Psoas muscle (tissue), 8 donors: Measurements from ENCODE around the gene MAPK4. TPM values are rescaled to one million over a fixed set of nuclear protein-coding genes. Genes with fewer than 3 reads are reported as not detected.

Experiments
- ATAC-seq, 4 donors: fragments of 200-7000 bp; cut with Tn5 transposase; one replicate each; pipeline ENCODE4 v1.9.1; 2020; ENCODE audit warnings: moderate library complexity in 3 of 4, mild to moderate bottlenecking in 2 of 4
- DNase-seq, 2 donors: peaks; one replicate each; pipeline ENCODE4 v3.0.0-alpha.2; 2020
- H3K27ac ChIP-seq: fragments of 200-600 bp; one replicate; pipeline ENCODE4 v1.8.0; 2022
- H3K27me3 ChIP-seq, 3 donors: fragments of 200-600 bp in 1 of 3; one replicate each; pipeline versions ENCODE4 v1.6.1 to v1.8.0; 2013 to 2022; ENCODE audit warnings: low read length in 2 of 3, mild to moderate bottlenecking in 2 of 3, moderate library complexity in 1 of 3; ENCODE audit not compliant: insufficient read depth in 3 of 3
- H3K36me3 ChIP-seq, 2 donors: fragments of 200-600 bp in 1 of 2; one replicate each; pipeline versions ENCODE4 v1.6.1 to v1.8.0; 2013 to 2022; ENCODE audit warnings: low read depth in 1 of 2, mild to moderate bottlenecking in 1 of 2, moderate library complexity in 1 of 2; ENCODE audit not compliant: insufficient read depth in 1 of 2
- H3K4me1 ChIP-seq: fragments of 200-600 bp; one replicate; pipeline ENCODE4 v1.8.0; 2022
- H3K4me3 ChIP-seq: fragments of 200-600 bp; one replicate; pipeline ENCODE4 v1.8.0; 2022; ENCODE audit warnings: mild to moderate bottlenecking
- H3K9me3 ChIP-seq: fragments of 200-600 bp; one replicate; pipeline ENCODE4 v1.8.0; 2022
- CTCF ChIP-seq: fragments of 200-600 bp; IDR thresholded peaks from one replicate; pipeline ENCODE4 v1.8.0; 2022; ENCODE audit warnings: antibody characterized with exemption
- WGBS, 3 donors: extraction: QIAGEN DNeasy Blood & Tissue Kit; methylation state at CpG; one replicate each; pipeline versions ENCODE4 v1.1.6 to v1.1.7; 2013; 5-methylcytosine and 5-hydroxymethylcytosine counted together
- intact Hi-C, 2 donors: fragments of 100-400 bp; cut with DNase I; formaldehyde crosslinking; loops; one replicate each; pipeline versions ENCODE4 v1.11.0 to v1.14.2; 2022
- polyA plus RNA-seq, 3 donors: library from polyadenylated mRNA; stranded (reverse); fragments of 200-250 nt; gene quantifications; one replicate each; pipeline ENCODE4 v1.2.3, GENCODE V29; 2013
- total RNA-seq, 4 donors: library from RNA; stranded (reverse); fragmentation: NEBNext Ultra II Directional in 2 of 4; extraction: Animal tissue kit (Norgen Biotek cat#: 25700) in 2 of 4; gene quantifications; one replicate each; pipeline versions ENCODE4 v1.2.1 to v1.2.4, GENCODE V29; 2021 to 2023
- donor health status: healthy with polysubstance abuse.
- donor health status: DM: no; HTN: no; CAD: no; lungs with moderate emphysema.
- donor health status: Bipolar disorder and iron deficiency.
- donor health status: healthy.
- donor health status: DM: yes; HTN: yes; CAD: no.
- donor health status: DM: no; HTN: no; CAD: no.
- donor health status: DM: no; HTN: no; CAD: no.
- donor health status: DM: yes; HTN: yes; CAD: no.

MAPK4 gene
- total and polyA plus RNA-seq, 7 donors = 0.36 to 1.8 (median 0.68) TPM

- intact Hi-C loops = loop anchor here in 1 of 2 donors (10.0 kb wide), 1 partner anchor 64 kb away; no protein-coding TSS in a partner anchor
- H3K27ac ChIP-seq = no peak overlapping the region
- 68 to 86% (median 83%) methylated on average over 1 of the region's 1 CpG for WGBS, 3 donors
- H3K9me3 ChIP-seq = no peaks in the 10 kb centered on the region
- H3K27me3 ChIP-seq = no peaks in the 10 kb centered on the region
- DNase-seq (no peak), ATAC-seq (no peak)
- TF ChIP-seq CTCF = no peak
- H3K36me3 ChIP-seq = no peaks in the 10 kb centered on the region
- peaks cover 33% of the 10 kb centered on the region for H3K4me1 ChIP-seq
- no peak overlapping the region for H3K4me3 ChIP-seq
These were observed 101.1 kb downstream of the MAPK4 start for GRCh38 chr18:50661013-50661412.

GRCh38 chr18:50662177-50662576 is 102.3 kb downstream of the MAPK4 start:
- DNase-seq (no peak), ATAC-seq (no peak)
- Histone ChIP-seq H3K27me3 (no peaks in the 10 kb centered on the region), H3K4me1 (peaks cover 29% of the 10 kb centered on the region), H3K4me3 (no peak overlapping the region), H3K27ac (no peak overlapping the region), H3K9me3 (no peaks in the 10 kb centered on the region), H3K36me3 (no peaks in the 10 kb centered on the region)
- peak; percentile 31 for TF ChIP-seq CTCF
- 71 to 85% (median 76%) methylated on average over 3 of the region's 3 CpGs for WGBS, 3 donors
- intact Hi-C loops = loop anchor here in 1 of 2 donors (10.0 kb wide), 1 partner anchor 63 kb away; no protein-coding TSS in a partner anchor

GRCh38 chr18:50662775-50663383 is 103.0 kb downstream of the MAPK4 start:
- DNase-seq = no peak
- 21 to 32% (median 24%) methylated on average over 10 of the region's 10 CpGs for WGBS, 3 donors
- no peak overlapping the region for H3K27ac ChIP-seq

GRCh38 chr18:50663626-50664441 is 103.9 kb downstream of the MAPK4 start:
- WGBS, 3 donors = 73 to 83% (median 79%) methylated on average over 40 of the region's 40 CpGs
- Histone ChIP-seq H3K27ac (no peak overlapping the region), H3K9me3 (no peaks in the 10 kb centered on the region), H3K4me1 (peaks cover 19% of the 10 kb centered on the region), H3K4me3 (no peak overlapping the region), H3K27me3 (no peaks in the 10 kb centered on the region), H3K36me3 (no peaks in the 10 kb centered on the region)
- ATAC-seq (peak in 3 of 4 donors; percentile 27 to 76 (median 70)), DNase-seq (peak in 1 of 2 donors; percentile 63)
- intact Hi-C loops = loop anchor here in 1 of 2 donors (10.0 kb wide), 1 partner anchor 61 kb away; no protein-coding TSS in a partner anchor
- TF ChIP-seq CTCF = no peak

More at GRCh38 chr18:50662775-50663383, 103.0 kb downstream of the MAPK4 start:
- no peak for TF ChIP-seq CTCF
- H3K4me1 ChIP-seq = peaks cover 26% of the 10 kb centered on the region
- intact Hi-C loops = loop anchor here in 1 of 2 donors (10.0 kb wide), 1 partner anchor 62 kb away; no protein-coding TSS in a partner anchor
- H3K4me3 ChIP-seq = no peak overlapping the region
- ATAC-seq = peak; percentile 45 to 71 (median 59)
- no peaks in the 10 kb centered on the region for H3K27me3 ChIP-seq
- no peaks in the 10 kb centered on the region for H3K9me3 ChIP-seq
- no peaks in the 10 kb centered on the region for H3K36me3 ChIP-seq
